NCI-H69 (cell line): Measurements from ENCODE around the gene POSTN.
A peak's percentile ranks its signal among the peaks of the same experiment; 100 is the strongest.

Source experiments
- DNase-seq: peaks from one replicate; lab custom pipeline; 2025; lab: John Stamatoyannopoulos, UW

Gene POSTN, protein sequence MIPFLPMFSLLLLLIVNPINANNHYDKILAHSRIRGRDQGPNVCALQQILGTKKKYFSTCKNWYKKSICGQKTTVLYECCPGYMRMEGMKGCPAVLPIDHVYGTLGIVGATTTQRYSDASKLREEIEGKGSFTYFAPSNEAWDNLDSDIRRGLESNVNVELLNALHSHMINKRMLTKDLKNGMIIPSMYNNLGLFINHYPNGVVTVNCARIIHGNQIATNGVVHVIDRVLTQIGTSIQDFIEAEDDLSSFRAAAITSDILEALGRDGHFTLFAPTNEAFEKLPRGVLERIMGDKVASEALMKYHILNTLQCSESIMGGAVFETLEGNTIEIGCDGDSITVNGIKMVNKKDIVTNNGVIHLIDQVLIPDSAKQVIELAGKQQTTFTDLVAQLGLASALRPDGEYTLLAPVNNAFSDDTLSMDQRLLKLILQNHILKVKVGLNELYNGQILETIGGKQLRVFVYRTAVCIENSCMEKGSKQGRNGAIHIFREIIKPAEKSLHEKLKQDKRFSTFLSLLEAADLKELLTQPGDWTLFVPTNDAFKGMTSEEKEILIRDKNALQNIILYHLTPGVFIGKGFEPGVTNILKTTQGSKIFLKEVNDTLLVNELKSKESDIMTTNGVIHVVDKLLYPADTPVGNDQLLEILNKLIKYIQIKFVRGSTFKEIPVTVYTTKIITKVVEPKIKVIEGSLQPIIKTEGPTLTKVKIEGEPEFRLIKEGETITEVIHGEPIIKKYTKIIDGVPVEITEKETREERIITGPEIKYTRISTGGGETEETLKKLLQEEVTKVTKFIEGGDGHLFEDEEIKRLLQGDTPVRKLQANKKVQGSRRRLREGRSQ

DNA sequence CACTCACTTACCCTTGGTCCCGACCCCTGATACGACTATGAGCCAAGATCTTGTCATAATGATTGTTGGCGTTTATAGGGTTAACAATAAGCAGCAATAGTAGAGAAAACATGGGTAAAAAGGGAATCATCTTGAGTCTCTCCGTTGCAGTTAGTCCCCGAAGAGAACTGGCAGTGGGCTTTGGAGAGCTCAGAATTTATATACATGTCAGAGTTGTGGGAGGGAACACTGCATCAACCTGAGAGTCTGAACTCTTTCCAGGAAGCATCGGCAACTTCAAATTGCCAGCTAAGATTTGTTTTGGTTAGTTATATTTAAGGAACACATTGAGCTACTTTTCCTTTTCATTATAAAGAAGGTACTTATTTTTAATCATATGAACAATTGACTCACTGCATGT, at the start of gene POSTN:
TSS of gene POSTN (minus strand) at position 172 of the 400 bp plus-strand sequence. CDS start at position 130, 42 bp downstream.
- peak; percentile 82 for DNase-seq

DNA sequence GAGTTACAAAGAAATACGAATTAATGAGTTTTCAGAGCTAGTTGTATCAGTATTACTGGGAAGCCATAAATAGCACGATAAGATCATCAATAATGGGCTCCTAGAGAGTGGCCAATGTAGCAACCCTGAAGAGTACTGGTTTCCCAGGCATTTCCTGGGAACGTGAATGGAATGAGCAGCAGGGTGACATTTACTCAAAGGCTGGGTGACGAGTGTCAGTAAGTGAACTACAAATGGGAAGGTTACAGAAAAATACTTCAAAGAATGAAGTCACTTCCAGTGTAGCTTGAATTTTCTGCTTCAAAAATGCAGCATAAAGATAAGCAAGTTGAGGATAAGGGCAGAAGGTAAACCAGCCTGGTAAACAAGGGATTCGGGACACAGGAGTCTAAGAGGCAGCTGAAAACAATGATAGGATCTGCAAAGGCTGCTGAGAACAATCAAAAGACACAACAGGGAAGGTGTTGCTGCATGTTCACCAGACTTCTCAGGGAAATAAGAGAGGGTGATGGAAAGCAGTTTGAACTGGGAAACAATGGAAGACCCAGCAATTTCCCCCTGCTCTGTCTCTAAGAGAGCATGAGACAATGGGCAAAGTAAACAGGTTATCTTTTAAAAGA, 48.6 kb upstream of the POSTN start:
- no peak for DNase-seq

DNA sequence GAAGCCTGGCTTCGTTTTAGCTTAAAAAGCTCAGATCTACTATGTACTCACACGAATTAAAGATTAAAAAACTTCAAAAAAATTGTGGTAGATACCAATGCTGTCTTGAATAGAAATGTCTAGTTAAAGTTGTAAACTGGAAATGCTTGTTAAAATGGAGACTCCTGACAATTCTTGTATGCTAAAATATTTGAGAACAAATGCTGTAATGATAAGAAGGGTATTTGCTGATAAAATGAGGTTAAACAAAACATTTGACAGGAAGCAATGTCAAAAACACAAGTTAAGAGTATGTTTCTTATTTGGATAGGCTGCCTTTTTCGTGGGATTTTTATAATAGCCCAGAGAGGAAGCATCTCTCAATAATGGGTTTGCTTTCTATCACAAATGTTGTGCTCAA, 48.0 kb upstream of the POSTN start:
- no peak for DNase-seq

DNA sequence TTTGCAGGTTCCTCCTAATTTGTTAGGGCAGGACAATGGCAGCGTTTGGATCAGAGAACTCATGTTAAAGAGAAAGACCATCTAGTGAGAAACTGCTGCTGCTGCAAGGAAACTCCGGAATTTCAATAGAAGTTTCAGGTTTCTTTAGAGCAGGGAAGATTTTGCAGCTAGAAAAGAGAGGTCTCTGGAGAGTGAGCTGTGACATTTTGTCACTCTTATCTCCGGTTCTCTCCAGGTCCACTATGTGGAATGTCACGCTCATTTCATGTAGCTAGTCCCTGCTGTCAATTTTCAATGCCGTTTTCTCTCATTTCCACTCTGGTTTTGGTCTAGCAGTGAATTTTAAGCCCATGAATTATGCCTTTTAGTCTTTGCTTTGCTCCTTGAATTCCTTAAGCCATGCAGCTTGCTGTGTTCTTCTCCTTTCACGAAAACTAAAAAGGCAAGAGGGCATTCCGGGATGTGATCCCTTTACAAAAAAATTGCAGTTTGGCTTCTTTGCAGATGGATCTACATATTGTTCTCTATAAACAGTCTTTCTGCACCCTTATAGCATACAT, 46.7 kb upstream of the POSTN start:
- DNase-seq = no peak

DNA sequence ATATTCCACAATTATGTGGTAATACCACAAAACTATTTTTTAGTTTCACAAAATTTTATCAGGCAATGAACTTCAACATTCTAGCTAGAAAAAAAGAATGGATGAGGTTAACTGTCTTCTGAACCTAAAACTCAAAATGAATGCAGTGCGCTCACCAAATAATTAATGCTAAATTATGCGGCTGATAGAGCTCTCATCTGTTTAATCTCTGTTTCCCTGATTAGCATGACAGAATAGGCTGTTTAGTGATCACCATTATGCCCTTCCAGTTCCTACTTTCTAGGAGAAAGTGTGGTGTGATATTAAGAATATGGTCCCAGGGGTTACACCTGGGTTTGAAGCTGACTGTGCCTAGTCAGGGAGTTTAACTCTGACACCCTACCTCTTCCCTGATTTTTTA, 42.8 kb upstream of the POSTN start:
- no peak for DNase-seq

DNA sequence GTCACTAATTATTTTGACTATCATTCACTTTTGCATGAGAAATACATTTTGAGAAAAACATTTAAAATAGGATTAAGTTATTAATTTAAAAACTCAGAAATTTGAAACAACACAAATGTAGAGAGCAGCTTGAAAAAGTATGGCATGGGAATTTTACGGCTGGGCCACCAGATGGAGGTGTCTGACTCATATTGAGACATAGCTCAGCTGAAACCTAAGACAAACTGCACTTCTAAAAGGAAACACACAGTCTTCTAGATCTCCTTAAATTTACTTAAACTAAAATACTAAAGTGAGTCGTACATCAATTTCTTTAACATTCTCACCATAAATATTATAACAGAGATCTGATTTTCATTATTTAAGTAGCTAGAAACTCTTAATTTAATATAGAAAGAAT, 41.9 kb upstream of the POSTN start:
- peak; percentile 49 for DNase-seq

DNA sequence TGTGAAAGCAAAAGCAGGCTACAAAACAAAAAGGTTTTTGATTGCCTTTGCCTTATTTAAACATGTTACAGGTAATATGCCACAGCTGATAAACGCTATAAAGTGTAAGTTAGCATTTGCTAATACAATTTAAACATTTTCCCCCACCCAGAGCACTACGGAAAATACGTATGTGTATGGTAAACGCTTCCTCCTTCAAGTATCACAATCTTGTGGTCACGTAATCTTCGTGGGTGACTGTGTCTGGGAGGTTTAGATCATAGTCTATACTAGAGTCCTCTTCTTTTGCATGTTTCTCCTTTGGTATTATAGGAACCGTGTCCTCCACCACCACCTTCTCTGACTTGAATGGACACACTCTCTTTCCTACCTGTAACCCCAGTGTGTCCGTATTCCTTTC, 38.1 kb upstream of the POSTN start:
- no peak for DNase-seq

DNA sequence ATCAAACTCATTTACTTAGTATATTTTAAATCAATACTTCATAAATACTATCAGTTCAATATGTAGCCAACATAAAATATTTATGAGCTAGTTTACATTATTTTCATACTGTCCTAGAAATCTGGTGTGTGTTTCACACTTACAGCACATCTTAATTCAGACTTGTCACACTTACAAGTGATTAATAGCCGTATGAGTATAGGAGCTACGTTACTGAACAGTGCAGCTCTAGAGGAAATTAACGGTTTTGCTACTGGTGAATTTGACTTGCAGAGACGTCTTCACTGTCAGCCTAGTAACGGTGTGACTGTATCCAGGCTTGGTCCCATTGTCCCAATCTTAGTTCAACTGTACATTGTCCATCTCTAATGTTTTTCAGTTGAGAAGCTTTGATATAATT, 33.7 kb upstream of the POSTN start:
- DNase-seq = peak; percentile 13

DNA sequence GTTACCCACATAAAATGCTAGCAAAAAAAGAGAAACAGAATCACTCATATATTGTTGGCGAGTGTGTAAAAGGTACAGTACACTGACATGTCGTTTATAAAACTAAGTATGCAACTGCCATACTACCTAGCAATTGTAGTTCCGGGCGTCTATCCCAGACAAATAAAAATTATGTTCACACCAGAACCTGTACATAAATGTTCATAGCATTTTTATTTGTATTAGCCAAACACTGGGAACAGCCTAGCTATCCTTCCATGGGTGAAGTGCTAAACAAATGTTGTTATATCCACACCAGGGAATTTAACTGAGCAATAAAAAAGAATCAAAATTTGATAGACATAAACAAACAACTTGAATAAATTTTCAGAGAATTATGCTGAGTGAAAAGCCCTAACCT, 28.9 kb upstream of the POSTN start:
- DNase-seq = peak; percentile 79

DNA sequence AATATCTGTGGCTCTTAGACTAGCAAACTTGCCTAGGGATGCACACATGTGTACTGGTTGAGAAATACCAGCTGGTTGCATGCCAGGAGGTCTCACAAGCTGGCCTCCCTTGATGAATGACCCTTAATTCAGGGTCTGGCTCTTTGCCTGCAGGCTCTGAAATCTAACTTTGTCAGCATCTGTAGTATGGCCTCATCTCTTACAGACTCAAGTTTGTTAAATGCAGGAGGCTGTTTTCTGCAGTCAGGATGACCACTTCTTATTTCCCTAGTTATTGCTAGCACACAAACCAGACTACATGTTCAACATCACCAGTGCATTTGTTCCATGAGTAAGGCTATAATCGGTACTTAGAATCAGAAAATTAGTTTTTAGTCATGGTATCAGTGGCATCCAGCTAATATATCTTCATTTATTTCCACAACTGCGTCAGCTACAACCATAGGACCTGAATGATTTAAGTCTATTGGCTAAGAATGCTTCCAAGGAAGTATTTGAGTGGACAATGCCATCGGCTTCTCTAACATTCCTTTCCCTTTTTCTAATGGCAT, 23.3 kb upstream of the POSTN start:
- DNase-seq = peak; percentile 86

DNA sequence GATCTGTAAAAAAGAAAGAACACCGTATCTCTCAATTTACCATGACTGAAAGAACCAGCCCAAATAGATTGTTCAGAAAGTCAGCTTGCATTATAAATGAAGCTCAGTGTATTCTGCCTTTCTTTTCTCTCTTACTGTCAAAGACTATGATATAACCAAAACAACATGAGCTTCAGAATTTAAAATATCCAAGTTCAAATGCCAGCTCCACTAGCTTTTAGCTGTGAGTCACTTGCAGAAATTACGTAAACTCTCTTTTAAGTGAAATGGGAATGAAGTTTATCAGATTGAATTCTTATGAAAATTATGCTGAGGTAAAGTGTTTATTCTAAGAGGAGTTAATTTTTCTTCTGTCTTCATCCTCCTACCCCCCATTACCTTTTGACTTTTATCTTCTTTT, 20.0 kb upstream of the POSTN start:
- DNase-seq = no peak

DNA sequence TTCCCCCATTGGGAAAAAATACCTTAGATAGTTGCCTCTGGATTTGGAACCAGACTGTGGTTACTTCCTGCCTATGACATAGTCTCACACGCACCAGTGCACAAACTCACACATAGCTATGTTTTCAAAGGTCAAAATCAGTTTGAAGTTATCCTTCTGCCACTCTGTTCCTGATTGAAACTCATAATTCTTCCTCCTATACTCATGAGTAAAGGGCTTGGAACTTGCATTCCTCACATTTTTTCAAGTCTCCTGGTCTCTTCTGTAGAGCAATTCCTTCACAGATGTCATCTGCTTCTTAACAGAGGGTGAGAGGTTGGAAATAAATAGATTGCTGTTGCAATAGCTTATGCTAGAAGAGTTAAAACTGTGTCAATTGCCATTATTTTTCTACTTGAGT, 18.6 kb upstream of the POSTN start:
- DNase-seq = no peak

DNA sequence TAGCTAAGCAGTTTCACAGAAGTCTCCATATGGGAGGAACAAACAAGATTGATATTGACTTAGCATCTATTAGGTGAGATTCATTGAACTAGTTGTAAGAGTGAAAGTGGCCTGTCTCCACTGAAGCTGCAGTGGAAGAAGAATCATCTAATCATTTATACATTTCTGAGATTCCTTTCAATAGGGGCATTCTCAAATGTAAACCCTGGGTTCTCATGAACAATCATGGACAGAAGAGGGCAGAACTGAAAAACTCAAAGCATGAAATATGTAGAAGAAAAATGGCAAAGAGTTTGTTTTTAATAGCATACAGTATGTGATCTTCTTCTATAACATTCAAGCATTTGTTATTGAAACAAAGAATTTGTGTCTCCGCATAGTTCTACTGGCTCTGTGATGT, 17.6 kb upstream of the POSTN start:
- DNase-seq = no peak

DNA sequence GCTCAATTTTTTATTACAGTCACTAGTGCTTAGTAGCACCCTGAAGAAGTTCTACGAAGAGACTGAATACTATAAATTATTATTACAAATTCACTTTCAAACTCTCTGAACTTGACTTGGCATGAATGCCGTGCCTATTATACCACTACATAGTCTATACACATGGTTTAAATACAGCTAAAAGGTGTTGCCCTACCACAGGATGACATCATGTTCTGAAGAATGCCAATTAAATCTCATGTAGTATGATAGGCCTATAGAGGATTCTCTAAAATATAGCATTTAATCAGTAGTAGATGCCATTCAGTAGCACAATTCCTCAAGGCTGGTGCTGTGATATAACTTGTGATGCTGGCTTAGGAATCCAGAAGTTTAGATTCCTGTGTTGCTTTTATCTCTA, 16.7 kb upstream of the POSTN start:
- DNase-seq = no peak

DNA sequence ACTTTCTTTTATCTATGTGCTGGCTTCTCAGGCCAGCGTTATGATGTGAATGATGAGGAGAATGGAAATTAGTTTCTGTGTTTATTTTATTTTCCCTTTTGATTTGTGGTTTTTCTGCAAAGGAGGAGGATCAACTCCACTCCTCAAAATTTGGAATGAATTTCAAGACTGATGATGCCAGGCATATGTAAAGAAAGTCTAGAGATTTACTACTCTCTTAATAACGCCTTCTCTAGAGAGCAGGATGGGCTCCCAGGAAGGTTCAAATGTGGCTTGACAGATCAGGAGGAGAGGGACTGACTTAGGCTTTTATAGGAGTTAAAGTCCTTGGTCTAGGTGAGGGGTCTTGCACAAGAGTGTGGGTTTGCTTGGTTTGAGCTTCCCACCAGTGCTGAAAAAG, 15.1 kb upstream of the POSTN start:
- no peak for DNase-seq

DNA sequence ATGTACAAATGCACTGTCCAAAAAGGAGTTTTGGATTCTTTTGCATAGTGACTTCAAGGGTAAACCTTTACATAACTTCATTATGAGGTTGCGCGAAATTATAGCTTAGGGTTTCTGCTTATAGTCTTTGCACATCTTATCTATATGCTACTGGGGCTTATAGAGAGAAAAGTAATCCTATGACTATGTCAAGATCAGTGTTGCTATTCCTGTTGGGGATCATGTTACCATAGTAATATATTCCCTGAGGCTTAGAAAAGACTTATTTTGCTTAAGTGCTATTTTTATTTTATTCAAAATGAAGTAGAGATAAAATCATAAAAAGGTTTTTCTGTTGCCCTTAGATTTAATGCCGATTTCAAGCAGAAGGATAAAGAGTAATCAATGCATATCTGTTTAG, 14.7 kb upstream of the POSTN start:
- DNase-seq = no peak

DNA sequence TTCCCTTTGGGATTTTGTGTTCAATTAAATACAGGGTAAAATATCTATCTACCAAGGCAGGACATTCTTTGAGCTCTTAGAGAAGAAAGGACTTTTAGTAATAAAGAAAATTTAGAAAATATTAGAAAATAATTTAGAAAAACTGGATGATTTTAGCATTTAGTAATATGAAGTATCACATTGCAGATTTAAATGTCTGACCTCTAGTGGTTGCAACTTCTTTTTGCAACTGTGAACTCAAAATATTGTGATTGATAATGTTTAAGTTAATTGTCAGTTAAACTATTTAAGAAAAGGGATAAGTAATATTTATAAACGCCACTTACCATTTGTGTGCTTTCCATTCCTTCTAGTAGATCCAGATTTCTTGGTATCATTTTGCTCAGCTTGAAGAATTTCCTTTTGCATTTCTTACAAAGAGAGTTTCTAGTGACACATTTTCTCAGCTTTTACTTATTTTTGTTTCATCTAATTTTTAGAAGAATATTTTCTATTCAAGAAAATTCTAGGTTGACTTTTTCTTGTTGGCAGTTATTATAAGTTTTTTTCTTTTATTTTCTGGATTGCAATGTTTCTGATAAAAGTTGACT, 10.3 kb upstream of the POSTN start:
- DNase-seq = peak; percentile 1

DNA sequence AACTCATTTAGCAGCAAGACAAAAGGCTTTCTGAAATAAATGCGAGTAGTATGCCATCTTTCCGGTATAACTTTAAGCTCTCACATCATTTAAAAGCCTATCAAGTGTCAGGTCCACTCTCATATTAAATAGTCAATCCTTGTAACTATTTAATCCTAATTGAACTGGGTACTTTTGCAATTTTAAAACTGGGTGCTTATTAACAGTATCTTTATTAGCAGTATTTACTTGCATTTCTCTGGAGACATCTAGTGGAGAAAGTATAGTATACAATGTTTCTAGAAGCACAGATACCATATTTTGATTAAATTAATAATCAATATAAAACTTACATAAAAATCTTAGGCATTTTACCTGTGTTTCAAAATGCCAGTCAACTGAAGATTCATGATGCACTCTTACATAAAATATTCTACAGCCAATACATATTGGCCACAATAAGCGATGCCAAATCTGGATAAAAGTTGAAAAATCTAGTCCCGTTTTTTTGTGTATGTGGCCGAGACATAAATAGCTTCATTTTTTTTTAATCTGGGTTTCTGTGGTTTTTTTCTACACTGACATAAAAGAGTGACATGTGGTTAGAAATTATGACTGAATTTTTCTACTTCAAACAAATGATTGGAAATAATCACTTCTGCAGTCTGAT, 4.3 kb upstream of the POSTN start:
- DNase-seq = peak; percentile 55

DNA sequence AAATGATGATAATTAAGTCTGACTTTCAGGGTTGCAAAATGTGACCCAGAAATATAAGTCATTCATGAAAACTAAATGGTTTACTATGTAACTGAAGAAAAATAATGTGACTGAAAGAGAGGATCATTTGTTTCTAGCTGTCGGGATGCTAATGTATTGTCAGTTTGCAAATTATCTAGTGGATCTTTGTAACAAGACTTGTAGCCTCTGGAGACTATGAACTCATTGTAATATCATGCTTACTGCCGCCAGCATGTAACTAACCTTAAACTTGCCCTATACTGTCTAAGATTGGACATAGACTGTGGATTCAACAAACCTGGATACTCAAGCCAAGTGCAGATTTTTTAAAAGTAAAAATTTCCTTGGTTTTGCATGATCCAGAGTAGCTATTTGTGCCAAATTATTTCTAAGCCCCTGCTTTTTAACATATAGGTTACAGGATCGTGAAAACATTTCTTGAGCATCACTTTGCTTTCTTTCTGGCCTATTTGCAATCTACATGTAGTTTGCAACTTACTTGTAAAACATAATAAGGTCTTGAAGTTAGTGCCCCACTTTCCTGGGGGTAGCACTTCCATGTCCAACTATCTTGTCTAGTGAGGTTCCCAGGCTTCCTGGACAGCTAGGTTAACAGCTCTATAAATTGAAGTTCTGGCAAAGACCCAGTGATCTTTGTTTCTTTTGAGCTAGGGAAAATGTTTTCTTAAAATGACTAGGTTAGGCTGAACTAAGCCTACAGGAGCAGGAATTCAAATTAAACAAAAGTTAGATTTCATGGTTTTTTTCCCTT, 3.3 kb upstream of the POSTN start:
- peak; percentile 14 for DNase-seq

DNA sequence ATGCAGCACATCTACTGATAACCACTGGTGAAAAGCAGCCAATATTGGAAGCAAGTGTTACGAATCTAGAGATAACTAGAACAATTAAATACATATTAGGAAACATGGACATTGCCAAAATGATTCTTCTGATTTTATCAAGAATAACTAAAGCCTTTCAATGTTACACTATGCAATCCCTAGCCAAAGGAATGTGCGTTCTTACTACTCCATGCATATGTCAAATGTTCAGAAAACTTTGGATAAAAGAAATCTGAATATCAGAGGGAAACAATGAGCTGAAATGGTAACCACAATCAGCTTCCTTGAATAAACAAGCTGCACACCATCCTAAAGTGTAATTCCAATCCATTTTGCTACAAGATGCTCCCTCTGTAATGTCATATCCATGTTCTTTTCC, 951 bp upstream of the POSTN start:
- DNase-seq = peak; percentile 13
